Mammary epithelial cell (primary cell): Measurements from ENCODE around the gene SEMA5B.

Experiments used
- EZH2 ChIP-seq: IDR thresholded peaks from 2 replicates; pipeline ENCODE4 v1.6.1; 2012; ENCODE audit warnings: low read length, inconsistent platforms, borderline replicate concordance
- TF ChIP-seq, protein P1 (sequence below), 2 donors: IDR thresholded peaks in 1 of 2; conservative IDR thresholded peaks in 1 of 2; 2 replicates each; pipeline ENCODE4 v1.5.1; 2011 to 2012; ENCODE audit warnings: inconsistent platforms in 2 of 2, low read length in 2 of 2, mild to moderate bottlenecking in 2 of 2, control low read depth in 1 of 2, low read depth in 1 of 2; ENCODE audit not compliant: insufficient read depth in 1 of 2; ENCODE audit errors: extremely low read depth in 1 of 2

DNA sequence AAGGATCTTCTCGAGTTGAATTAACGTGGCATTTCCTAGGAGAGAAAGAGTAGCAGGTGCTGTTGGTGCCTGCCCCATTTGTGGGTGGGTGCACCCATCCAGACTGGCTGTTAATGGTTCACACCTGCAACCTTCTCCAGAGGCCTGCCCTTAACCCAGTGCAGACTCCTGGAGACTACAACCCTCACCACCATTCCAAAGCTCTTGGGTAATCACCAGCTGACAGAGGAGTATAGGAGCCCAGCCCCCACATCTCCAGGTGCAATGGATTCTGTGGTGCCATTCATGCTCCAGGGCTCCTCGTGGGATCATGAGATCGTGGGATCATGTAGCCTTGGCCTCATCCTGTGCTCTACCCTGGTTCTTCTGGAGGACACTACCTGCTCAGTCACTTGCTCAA lies 60.2 kb downstream of the SEMA5B start:
- TF ChIP-seq, protein P1, sequence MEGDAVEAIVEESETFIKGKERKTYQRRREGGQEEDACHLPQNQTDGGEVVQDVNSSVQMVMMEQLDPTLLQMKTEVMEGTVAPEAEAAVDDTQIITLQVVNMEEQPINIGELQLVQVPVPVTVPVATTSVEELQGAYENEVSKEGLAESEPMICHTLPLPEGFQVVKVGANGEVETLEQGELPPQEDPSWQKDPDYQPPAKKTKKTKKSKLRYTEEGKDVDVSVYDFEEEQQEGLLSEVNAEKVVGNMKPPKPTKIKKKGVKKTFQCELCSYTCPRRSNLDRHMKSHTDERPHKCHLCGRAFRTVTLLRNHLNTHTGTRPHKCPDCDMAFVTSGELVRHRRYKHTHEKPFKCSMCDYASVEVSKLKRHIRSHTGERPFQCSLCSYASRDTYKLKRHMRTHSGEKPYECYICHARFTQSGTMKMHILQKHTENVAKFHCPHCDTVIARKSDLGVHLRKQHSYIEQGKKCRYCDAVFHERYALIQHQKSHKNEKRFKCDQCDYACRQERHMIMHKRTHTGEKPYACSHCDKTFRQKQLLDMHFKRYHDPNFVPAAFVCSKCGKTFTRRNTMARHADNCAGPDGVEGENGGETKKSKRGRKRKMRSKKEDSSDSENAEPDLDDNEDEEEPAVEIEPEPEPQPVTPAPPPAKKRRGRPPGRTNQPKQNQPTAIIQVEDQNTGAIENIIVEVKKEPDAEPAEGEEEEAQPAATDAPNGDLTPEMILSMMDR (conservative IDR thresholded peaks at IDR 0.05 in 1 of 2, IDR thresholded peaks at IDR 0.05 in 1 of 2; ENCODE audit: extremely low read depth in 1 of 2, insufficient read depth in 1 of 2, low read depth in 1 of 2, low read length in 2 of 2): no peak
- TF ChIP-seq EZH2: no peak
